Measurements from ENCODE around the gene FGF16.
"Not testable (repeated sequence)": the region's sequence is repeated elsewhere in the genome, so short reads cannot be mapped to it uniquely, and the experiment has no call there.

FGF16 gene

GRCh38 chrX:77447653-77448569 lies 722 bp downstream of the FGF16 start:
- DNase-seq (ENCODE audit: low spot score): no peak

- DNase-seq (ENCODE audit: low spot score): no peak
These were observed 3.2 kb downstream of the FGF16 start for GRCh38 chrX:77450415-77450814.

DNA sequence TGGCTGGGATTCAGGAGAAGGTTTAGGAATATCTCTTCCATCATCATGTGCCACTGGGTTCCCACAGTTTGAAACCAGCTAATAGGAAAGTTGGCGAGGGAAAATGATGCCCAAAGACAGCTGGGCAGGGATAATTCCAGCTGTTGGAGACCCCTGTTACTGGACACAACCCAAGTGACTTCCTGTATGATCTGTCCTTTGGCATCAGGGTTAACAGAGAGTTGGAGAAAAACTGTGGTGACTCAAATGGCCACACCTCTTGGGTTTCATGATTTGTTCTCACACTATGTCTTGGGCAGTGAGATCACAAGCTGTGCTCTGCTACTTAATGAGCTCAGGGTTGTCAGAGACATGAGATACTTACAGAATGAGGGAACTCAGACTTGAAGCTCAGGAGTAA lies 3.8 kb downstream of the FGF16 start:
- DNase-seq (ENCODE audit: low spot score): no peak

- DNase-seq (ENCODE audit: low spot score): no peak
These were observed 6.0 kb downstream of the FGF16 start for GRCh38 chrX:77453190-77453589.

GRCh38 chrX:77455437-77455836 lies 8.2 kb downstream of the FGF16 start:
- no peak for DNase-seq (ENCODE audit: low spot score)

DNA sequence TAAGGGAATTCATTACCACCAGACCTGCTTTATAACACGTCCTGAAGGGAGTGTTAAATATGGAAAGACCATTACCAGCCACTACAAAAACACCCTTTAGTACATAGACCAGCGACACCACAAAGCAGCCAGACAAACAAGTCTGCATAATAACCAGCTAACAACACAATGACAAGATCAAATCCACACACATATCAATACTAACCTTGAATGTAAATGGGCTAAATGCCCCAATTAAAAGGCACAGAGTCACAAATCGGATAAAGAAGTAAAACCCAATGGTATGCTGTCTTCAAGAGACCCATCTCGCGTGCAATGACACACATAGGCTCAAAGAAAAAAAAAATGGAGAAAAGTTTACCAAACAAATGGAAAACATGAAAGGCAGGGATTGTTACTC lies 36.9 kb downstream of the FGF16 start:
- DNase-seq (ENCODE audit: low spot score): no peak

GRCh38 chrX:77493677-77494553 lies 46.7 kb downstream of the FGF16 start:
- peak; percentile 10 for DNase-seq (ENCODE audit: low spot score)

- DNase-seq (ENCODE audit: low spot score): not testable (repeated sequence)
These were observed 53.0 kb downstream of the FGF16 start for GRCh38 chrX:77500164-77500563.

- DNase-seq (ENCODE audit: low spot score): no peak
These were observed 55.8 kb downstream of the FGF16 start for GRCh38 chrX:77502951-77503525.

DNA sequence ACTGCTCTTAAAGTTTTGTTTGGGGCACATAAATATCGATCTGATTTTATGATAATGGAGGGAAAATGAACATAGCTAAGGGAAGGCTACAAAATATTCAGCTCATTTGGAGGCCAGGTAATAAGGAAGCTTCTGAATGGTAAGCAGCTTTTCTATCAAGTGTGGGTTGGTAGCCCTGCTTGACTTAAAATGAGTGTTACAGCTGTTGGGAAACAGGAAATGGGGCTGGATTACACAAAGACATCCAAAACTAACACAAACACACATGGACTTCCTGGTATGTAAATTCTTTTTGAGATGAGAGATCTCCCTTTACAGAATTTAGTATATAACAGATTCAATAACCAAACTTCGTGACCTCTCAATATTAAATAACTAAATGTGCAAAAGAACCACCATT lies 58.0 kb downstream of the FGF16 start:
- DNase-seq (ENCODE audit: low spot score): no peak

Data from iPS-NIHi11 (cell line).